ENCODE measurements around the gene BBS9. TPM values are rescaled to one million over a fixed set of nuclear protein-coding genes. Genes with fewer than 3 reads are reported as not detected.

Gene BBS9
- total and polyA plus RNA-seq, 9 of the 15 experiments (the other 6 are each of a cell fraction or from before 2014, with no cell fraction given): 0.77 to 3.3 (median 2.4) TPM

- TF ChIP-seq ZNF277 (CRISPR knock-in tag; IDR thresholded peaks at IDR 0.05; ENCODE audit: borderline replicate concordance): no peak
- TF ChIP-seq RCOR1 (IDR thresholded peaks at IDR 0.05; ENCODE audit: borderline replicate concordance in 1 of 2, low read depth in 2 of 2, low read length in 2 of 2): peak in 1 of 2 experiments; percentile 51; a peak in 1 of 4 replicates
- TF ChIP-seq SIN3A (IDR thresholded peaks at IDR 0.05; ENCODE audit: borderline replicate concordance in 2 of 2, control insufficient read depth in 1 of 2, low read depth in 2 of 2, low read length in 2 of 2): no peak
- peak; percentile 19 to 21; a peak in 1 of 4 replicates for TF ChIP-seq KDM1A (IDR thresholded peaks at IDR 0.05)
These were observed 15.8 kb downstream of the BBS9 start (continued) for GRCh38 chr7:33145156-33145555.

GRCh38 chr7:33152087-33152486, 22.7 kb downstream of the BBS9 start:
- POLR2A ChIA-PET: no interaction called here
- Histone ChIP-seq H3K27ac (ENCODE audit: extremely low read depth, low read depth, low read length) (no peak overlapping the region), H3K4me1 (replicated peaks in 1 of 2; ENCODE audit: control insufficient read depth in 2 of 2, insufficient read depth in 2 of 2, low read length in 2 of 2) (no peaks in the 10 kb centered on the region), H3K9me3 (replicated peaks; ENCODE audit: control insufficient read depth, insufficient read depth, low read depth, low read length) (no peaks in the 10 kb centered on the region), H2AFZ (ENCODE audit: low read depth, low read length) (no peak overlapping the region), H3K79me2 (ENCODE audit: control insufficient read depth, insufficient read depth, low read length) (no peaks in the 10 kb centered on the region), H3K4me3 (no peak overlapping the region), H3K9ac (ENCODE audit: insufficient read depth in 1 of 2, low read depth in 2 of 2, low read length in 2 of 2) (no peak overlapping the region), H3K27me3 (ENCODE audit: control insufficient read depth in 2 of 2, insufficient read depth in 2 of 2, low read length in 2 of 2) (no peaks in the 10 kb centered on the region; a peak in 2 of 5 replicates), H4K20me1 (replicated peaks; ENCODE audit: control insufficient read depth, insufficient read depth, low read length) (no peaks in the 10 kb centered on the region), H3K9me1 (ENCODE audit: control insufficient read depth, insufficient read depth, low read length) (no peaks in the 10 kb centered on the region), H3K36me3 (ENCODE audit: control insufficient read depth, insufficient read depth, low read length) (no peaks in the 10 kb centered on the region), H3K4me2 (ENCODE audit: insufficient read depth, low read length) (no peak overlapping the region)
- CTCF ChIA-PET (ENCODE audit: low intra/inter-chr PET ratio): no interaction called here
- DNase-seq (ENCODE audit: extremely low read depth in 1 of 4, low spot score in 3 of 4) (no peak), FAIRE-seq (no peak), ATAC-seq (no peak)
- in situ Hi-C loops (cut with MboI) (no loop called here), intact Hi-C loops (cut with micrococcal nuclease) (no loop called here)
- 0% methylated on average over 3 of the region's 3 CpGs for WGBS (ENCODE audit: insufficient coverage, low coverage, missing lambda C conversion rate)
- BruUV-seq (replicated peaks): no TSS peak
- TF ChIP-seq ATF4 (CRISPR knock-in tag; IDR thresholded peaks at IDR 0.05) (no peak), NEUROD1 (IDR thresholded peaks at IDR 0.05; ENCODE audit: borderline replicate concordance, low read depth, low read length, partially characterized antibody) (no peak), ZNF280B (CRISPR knock-in tag; IDR thresholded peaks at IDR 0.05) (no peak), ARHGAP35 (IDR thresholded peaks at IDR 0.05; ENCODE audit: partially characterized antibody) (no peak), FOXP1 (CRISPR knock-in tag; IDR thresholded peaks at IDR 0.05) (no peak), STAT5B (CRISPR knock-in tag; IDR thresholded peaks at IDR 0.05) (no peak), CXXC5 (CRISPR knock-in tag; IDR thresholded peaks at IDR 0.05) (no peak), THAP12 (CRISPR knock-in tag; IDR thresholded peaks at IDR 0.05) (no peak), ZNF830 (CRISPR knock-in tag; IDR thresholded peaks at IDR 0.05) (no peak), MED1 (CRISPR knock-in tag; IDR thresholded peaks at IDR 0.05; ENCODE audit: borderline replicate concordance) (no peak)

Measured in K562 (cell line).